ENCODE measurements around the gene RTKN.
A peak's percentile ranks its signal among the peaks of the same experiment; 100 is the strongest.
"Not testable (repeated sequence)": the region's sequence is repeated elsewhere in the genome, so short reads cannot be mapped to it uniquely, and the experiment has no call there.

Gene RTKN

GRCh38 chr2:74441690-74442482 is at the start of gene RTKN:
Gene RTKN (minus strand): TSS chr2:74441937. CDS start chr2:74441816, 121 bp downstream.
- DNase-seq = no peak

GRCh38 chr2:74489906-74490305 is 48.2 kb upstream of the RTKN start:
- DNase-seq = no peak

DNA sequence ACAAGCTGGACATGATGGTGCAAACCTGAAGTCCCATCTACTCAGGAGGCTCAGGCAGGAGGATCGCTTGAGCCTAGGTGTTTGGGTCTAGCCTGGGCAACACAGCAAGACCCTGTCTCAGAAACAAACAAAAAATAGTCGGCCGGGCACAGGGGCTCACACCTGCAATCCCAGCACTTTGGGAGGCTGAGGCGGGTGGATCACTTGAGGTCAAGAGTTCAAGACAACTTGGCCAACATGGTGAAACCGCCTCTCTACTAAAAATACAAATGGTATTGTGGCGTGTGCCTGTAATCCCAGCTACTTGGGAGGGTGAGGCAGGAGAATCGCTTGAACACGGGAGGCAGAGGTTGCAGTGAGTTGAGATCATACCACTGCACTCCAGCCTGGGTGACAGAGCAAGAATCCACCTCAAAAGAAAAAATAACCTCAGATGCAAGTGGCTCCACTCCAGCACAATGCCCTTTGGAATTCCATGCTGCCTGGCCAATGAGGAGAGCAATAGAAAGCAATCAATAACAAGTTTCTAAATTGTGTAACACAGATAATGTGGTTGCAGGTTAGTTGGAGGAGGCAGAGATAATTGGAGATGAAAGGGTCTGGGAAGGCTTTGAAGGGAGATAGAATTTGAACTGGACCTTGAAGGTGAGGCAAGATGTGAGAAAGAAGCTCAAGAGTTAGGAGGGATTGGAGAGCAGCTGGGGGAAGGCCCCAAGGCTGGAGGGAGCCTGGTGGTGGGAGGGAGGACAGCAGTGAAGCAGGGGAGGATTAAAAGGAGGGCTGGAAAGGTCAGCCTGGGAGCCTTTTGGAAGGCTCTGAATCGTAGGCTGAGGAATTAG is 47.1 kb upstream of the RTKN start:
- no peak for DNase-seq

- DNase-seq = no peak
Measured at GRCh38 chr2:74486141-74486540, 44.4 kb upstream of the RTKN start.

DNA sequence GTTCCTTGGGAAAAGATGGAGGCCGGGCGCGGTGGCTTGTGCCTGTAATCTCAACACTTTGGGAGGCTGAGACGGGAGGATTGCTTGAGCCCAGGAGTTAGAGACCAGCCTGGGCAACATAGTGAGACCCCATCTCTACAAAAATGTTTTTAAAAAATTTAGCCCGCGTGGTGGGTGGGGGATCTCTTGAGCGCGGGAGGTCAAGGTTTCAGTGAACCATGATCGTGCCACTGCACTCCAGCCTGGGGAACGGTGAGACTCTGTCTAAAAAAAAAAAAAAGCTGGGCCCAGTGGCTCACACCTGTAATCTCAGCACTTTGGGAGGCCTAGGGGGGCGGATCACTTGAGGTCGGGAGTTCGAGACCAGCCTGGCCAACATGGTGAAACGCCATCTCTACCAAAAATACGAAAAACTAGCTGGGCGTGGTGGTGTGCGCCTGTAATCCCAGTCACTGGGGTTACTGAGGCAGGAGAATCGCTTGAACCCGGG is 42.0 kb upstream of the RTKN start:
- DNase-seq = not testable (repeated sequence)

DNA sequence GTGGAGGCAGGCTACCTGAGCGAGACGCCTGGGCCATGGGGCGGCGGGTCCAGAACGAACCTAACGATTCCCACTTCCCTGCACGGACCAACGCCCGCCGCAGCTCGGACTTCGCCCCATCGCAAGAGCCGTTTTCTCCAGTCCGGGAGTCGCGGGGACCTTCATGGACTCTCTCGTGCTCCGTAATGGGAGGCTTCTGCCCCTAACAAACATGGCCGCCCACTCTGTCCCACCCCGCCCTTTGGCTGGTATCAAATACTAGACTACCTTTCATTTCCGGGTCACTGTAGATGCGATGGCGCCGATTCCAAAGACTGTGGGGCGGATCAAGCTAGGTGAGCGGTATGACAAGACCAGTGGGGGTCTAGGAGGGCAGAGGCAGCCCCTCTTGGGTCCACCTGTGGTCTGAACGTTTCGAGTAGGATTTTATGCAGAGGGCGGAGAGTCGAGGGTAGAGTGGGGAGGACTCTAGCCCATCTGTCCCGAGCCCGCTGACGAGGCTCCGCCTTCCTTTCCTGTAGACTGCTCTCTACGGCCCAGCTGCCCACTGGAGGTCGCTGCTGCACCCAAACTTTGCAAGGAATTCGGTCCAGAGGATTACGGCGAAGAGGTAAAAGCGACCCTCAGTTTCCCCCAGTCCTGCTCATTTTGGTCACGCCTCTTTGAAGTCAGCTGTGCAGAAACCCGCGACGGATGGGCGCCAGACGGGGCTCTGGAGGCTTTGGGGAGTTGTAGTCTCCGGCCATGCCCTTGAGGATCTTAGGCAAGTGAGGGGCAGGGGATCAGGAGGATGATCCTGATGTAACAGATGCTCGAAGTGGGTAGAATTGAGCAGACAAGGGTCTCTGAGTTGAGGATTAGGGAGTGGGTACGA is 41.3 kb upstream of the RTKN start, which contains the start of the genes CCDC142 and TTC31:
CCDC142 (minus strand) TSS at position 198 of the 874 bp plus-strand sequence; CDS start at position 37, 161 bp downstream.
TTC31 (plus strand) TSS at position 281 of the 874 bp plus-strand sequence; CDS start at position 296, 15 bp downstream.
- DNase-seq = peak; percentile 94

DNA sequence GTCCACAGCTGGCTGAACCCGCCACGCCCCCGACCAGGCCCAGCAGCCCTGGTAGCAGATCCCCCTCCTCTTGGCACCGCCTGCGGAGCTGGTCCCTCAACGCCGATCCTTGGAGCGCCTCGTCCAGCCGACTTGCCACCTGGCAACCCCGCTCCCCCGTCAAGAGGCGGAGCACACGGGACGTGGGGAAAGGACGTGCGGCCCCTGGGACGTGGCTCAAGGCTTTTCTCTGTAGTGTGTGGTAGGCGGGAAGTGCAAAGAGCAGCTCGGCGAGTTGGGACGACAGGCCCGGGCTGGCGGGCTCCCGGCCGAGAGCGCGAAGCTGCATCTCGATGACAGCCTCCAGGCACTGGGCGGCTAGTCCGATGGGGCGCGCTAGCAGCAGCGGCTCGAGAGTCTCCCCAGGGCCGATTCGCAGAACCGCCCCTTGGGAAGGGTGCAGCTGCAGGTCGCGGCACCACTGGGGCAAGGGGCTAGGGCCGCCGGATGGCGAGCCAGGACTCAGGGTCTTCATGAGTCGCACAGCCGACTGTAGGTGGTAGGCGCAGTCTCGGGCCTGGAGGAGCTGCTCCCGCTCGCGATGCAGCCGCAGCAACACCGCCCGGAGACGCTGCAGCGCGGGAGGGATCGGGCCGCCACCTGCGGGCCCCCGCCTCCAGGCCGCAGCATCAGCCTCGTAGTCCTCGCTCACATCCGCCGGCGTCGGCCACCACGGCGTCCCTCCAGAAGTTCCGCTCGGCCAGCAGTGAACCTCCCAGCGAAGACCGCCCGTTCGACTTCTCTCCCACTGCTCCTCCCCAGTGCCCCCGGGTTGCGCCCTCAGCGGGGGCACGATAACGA is 40.4 kb upstream of the RTKN start:
- peak; percentile 70 for DNase-seq

DNA sequence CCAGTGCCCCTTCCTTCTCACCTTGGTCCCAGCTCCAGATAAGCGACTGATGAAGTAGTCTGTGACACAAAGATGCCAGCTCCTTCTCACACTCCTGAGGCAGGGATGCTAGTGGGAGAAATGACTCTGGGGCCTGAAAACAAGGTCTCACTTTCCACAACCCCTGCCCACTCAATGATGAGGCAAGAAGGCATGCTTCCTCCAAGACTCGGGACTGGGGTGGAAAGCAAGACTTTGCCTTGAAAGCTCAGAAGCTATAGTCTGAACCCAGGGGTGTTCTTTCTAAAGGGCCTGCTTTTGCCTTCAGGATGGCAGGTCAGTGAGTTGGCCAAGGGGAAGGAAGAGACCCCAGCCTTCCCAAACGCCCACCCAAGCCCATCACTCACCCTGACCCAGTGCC is 39.7 kb upstream of the RTKN start:
- no peak for DNase-seq

DNA sequence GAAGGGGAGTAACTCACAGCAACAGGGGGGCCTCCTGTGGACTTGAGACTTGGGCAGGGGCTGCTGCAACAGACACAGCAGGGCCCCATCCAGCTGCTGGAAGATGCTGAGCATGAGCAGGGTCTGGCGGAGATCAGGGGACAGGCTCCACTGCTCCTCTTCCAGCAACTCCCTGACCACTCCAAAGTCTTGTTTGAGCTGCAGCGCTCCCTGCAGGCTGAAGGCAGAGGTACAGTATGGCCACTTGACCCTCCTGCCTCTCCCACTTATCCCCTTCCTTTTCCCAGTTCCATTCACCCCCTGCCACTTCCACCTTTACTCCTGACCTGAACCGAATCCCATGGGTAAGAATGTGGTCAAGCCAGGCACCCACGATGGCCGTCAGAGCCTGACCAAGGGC is 33.2 kb upstream of the RTKN start:
- DNase-seq = no peak

DNA sequence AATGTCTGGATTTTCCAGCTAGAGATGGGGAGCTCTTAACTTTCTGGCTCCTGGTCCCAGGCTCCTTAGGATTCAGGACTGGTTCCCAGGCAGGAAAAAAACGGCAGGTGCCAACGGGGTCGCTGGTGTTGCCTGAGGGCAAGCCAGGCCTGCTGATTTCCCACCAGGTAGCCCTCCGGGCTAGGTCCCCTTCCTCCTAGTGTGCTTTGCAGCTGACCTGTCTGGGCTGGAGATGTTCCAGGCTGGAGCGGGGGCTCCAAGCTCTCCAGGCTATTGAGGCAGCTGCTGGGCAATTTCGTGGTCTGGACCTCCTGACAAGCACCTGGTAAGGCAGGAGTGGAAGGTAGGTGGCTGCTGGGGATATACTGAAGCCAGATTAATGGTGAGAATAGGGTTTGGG is 32.7 kb upstream of the RTKN start:
- DNase-seq = no peak

DNA sequence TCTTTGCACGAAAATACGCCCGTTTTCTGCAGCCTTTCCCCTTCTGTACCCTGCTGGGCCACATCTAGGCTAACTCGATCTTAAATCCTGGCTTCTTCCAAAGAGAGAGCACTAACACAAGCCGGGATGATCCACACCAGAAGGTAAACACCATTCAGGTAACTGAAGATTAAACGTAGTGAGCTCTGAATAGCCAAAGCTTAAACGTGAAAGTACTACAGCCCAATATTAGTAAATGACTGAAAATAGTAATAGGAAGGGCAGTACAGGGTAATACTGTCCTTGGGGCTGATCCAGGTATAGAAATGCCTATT is 31.2 kb upstream of the RTKN start:
- no peak for DNase-seq

DNA sequence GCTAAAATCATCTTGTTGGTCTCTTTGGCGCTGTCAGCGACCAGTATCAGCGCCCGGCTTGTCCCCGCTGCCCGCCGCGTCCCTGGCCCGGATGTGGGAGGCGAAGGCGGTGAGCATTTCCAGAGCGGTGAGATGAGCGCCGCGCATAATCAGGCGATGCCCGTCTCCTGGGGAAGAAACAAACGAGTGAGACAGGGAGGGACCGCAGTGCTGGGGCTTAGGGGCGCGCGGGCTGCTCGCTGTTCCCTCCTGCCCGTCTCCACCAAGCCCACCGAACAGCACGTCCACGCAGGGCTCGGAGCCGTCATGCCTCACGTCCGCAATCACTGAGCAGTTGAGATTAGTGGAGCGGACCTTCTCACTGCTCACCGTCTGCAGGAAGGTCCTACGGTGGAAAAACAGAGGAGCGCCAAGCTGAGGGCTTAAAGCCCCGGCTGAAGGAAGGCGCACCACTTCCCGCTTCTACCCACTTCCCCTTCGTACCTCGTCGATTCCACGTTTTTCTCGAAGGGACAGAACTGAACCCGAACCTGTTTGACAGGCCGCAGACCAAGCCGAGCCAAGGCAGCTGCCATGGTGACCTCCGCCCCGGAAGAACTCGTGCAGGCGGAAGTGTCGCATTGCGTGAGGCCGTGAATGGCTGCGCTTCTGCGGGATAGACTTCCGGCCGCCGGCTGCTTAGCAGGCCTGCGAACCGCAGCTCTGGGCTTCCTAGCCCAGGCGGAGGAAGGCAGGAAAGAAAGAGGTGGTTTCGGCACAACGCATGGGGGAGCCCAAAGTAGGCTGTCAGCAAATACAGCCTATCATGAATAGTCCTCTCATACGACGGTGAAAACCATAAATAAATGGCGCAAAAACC is 30.6 kb upstream of the RTKN start, which contains the start of gene MRPL53:
MRPL53 (minus strand) TSS at position 595 of the 859 bp plus-strand sequence; CDS start at position 575, 20 bp downstream.
- peak; percentile 86 for DNase-seq

DNA sequence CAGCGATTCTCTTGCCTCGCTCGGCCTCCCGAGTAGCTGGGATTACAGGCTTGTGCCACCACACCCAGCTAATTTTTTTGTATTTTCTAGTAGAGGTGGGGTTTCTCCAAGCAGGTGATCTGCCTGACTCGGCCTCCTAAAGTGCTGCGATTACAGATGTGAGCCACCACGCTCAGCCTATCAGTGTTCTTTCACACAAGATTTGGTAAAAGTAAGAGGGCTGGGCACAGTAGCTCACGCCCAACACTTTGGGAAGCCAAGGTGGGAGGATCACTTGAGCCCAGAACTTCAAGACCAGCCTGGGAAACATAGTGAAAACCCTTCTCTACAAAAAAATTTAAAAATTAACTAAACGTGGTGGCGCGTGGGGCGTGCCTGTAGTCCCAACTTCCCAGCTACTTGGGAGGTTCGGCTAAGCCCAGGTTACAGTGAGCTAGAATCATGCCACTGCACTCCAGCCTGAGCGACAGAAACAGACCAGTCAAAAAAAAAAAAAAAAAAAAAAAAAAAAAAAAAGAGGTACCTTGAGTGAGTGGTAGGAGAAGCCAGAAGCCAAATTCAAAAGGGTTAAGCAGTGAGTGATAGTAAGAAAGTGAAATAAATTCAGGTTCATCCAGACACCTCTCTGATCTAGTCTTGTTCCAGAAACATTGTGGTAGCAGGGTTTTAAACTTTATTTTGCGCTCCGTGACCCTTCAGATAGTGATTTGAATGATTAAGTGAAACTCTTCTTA is 29.8 kb upstream of the RTKN start:
- DNase-seq = no peak

DNA sequence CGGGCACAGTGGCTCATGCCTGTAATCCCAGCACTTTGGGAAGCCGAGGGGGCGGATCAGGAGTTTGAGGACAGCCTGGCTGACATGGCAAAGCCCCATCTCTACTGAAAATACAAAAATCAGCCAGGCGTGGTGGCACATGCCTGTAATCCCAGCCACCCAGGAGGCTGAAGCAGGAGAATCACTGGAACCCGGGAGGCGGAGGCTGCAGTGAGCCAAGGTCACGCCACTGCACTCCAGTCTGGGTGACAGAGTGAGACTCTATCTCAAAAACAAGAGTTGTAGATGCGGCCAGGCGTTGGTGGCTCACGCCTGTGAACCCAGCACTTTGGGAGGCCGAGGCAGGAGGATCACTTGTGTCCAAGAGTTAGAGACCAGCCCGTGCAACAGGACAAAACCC is 29.0 kb upstream of the RTKN start:
- not testable (repeated sequence) for DNase-seq

DNA sequence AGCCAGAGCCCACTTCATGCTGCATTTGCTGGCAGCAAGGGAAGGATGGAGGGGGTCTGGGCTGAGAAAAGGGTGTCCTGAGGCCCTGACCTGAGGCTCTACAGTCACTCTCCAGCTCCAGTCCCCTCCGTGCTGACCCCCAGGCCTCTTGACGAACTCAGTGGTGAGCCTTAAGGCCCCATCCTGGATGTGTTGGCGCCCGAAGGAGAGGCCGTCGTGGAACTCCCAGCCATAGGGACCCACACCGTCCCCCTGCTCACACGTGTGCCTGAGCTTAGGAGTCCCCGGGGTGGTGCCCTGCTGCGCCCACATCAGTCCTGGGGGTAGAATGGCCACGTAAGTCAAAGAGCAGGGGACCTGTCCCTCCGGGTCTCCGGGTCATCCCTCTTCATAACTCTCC is 22.7 kb upstream of the RTKN start:
- DNase-seq = no peak

DNA sequence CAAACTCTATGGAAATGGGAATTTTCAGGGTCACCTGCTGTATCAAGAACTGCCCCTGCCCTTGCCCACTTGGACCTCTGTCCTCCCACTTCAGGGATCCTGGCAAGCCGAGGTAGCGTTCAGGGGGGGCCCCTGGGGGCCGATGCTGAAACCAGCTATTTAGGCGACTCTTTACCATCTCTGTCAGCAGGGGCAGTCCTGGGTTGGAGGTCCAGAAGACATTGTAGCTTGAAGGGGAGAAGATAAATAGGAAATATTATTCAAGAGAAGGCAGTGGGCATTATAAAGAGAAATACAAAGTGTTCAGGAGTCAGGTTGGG is 21.0 kb upstream of the RTKN start:
- no peak for DNase-seq

DNA sequence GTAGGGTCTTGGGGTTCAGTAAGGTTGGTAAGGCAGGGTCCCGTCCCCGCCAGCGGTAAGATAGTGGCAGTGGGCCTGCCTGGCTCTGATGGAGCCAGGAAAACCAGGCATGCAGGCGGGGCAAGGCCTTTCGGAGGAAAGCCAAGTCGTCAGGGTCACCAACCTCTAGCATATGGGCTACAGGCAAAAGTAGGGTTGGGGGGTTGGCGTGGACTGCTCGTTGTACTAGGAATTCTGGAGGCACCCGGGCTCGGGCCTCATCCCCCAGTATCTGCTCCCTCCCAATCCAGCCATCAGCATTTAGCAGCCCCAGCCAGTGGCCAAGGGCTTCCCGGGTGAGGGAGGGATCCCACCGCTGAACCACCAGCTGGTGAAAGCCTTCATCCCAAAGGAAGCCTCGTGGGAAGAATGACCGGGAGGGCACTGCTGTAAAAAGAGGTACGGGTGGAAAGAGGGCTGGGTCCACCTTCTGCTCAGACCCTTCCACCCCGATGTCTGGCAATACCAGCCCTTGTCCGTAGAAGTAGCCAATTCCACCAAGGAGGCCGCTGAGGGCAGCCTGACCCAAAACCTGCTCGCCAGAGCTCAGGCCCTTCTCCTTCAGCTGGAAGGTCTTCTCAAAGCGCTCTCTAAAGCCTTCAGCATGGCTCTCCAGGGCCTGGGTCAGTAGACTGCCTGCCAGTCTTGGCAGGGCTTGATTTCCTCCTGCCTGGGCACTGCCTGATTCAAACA is 20.5 kb upstream of the RTKN start:
- DNase-seq = no peak

GRCh38 chr2:74461187-74462053 is 19.7 kb upstream of the RTKN start:
- DNase-seq = no peak

Data from NCI-H1092 treated with DMSO at 0.1 percent for 48 hours (cell line).